HCT116 (cell line): ENCODE measurements around the gene PDE4B.

Source experiments
- EZH2phosphoT487 ChIP-seq: fragments of 200-600 bp; IDR thresholded peaks from 2 replicates; pipeline ENCODE4 v1.6.1; 2018; ENCODE audit warnings: antibody characterized with exemption, borderline replicate concordance
- FOSL1 ChIP-seq: IDR thresholded peaks from 2 replicates; pipeline ENCODE4 v1.6.1; 2012; ENCODE audit warnings: low read depth
- POLR2A ChIP-seq: IDR thresholded peaks from 2 replicates; pipeline ENCODE4 v1.7.0; 2011; ENCODE audit warnings: borderline replicate concordance; ENCODE audit not compliant: insufficient read depth, insufficient read length; ENCODE audit errors: extremely low read depth
- POLR2AphosphoS5 ChIP-seq: IDR thresholded peaks from 2 replicates; pipeline ENCODE4 v1.6.1; 2011; ENCODE audit warnings: mild to moderate bottlenecking, low read depth, low read length, moderate library complexity
- RAD21 ChIP-seq: IDR thresholded peaks from 2 replicates; pipeline ENCODE4 v1.6.1; 2012; ENCODE audit warnings: low read depth, mild to moderate bottlenecking
- SP1 ChIP-seq: IDR thresholded peaks from 2 replicates; pipeline ENCODE4 v1.6.1; 2012; ENCODE audit warnings: low read depth
- ZNF274 ChIP-seq: fragments of 200-500 bp; sonication (Bioruptor generic); IDR thresholded peaks from 2 replicates; pipeline ENCODE4 v1.6.1; 2014; ENCODE audit warnings: mild to moderate bottlenecking, low read depth, low read length, inconsistent platforms
- TF ChIP-seq, protein P1 (sequence below), 3 experiments: fragments of 200-600 bp in 1 of 3; sonication (generic) in 1 of 3; IDR thresholded peaks in 2 of 3; conservative IDR thresholded peaks in 1 of 3; 2 replicates each; pipeline ENCODE4 v1.5.1; 2012 to 2017; ENCODE audit warnings: low read depth in 2 of 3, low read length in 2 of 3, antibody characterized with exemption in 1 of 3, borderline replicate concordance in 1 of 3, control low read depth in 1 of 3, mild to moderate bottlenecking in 1 of 3, mixed read lengths in 1 of 3, mixed run types in 1 of 3, moderate library complexity in 1 of 3; ENCODE audit not compliant: insufficient read depth in 1 of 3
- TF ChIP-seq, protein P2 (sequence below): IDR thresholded peaks from 2 replicates; pipeline ENCODE4 v1.6.1; 2012
- TF ChIP-seq, protein P3 (sequence below): IDR thresholded peaks from 2 replicates; pipeline ENCODE4 v1.6.1; 2012; ENCODE audit warnings: low read depth
- TF ChIP-seq, protein P4 (sequence below): IDR thresholded peaks from 2 replicates; pipeline ENCODE4 v1.6.1; 2011; ENCODE audit warnings: mild to moderate bottlenecking, low read length, moderate library complexity; ENCODE audit not compliant: insufficient replicate concordance; ENCODE audit errors: extremely low read depth
- TF ChIP-seq, protein P5 (sequence below): IDR thresholded peaks from 2 replicates; pipeline ENCODE4 v1.6.1; 2012

DNA sequence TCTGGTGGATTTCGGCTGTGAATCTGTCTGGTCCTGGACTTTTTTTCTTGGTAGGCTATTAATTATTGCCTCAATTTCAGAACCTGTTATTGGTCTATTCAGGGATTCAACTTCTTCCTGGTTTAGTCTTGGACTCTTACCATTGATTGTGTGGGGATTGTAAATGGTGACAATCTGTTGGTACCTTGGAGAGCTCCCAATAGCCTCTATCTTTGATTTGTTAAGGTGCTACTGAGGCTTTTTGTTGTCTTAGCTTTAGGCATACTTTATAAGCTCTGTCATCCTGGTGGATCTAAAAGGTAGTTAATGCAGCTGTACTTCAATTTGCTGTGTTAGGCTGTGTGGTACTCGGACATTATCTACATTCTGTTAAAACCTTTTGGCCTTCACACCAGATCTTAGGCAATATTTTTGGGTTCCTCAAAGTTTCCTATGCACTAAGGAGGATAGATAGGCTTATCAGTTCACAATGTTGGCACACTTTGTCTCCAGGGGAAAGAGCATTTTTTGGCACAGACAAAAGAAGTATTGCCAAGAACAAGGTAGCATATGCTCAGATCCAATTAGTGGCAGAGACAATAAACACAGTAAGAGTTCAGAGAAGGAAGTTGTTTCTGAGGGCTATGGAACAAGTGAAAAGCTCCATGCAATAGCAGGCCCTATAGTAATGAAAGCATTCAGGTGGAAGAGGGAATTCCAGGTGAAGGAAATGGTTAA lies 230.4 kb downstream of the PDE4B start:
- TF ChIP-seq, protein P1, sequence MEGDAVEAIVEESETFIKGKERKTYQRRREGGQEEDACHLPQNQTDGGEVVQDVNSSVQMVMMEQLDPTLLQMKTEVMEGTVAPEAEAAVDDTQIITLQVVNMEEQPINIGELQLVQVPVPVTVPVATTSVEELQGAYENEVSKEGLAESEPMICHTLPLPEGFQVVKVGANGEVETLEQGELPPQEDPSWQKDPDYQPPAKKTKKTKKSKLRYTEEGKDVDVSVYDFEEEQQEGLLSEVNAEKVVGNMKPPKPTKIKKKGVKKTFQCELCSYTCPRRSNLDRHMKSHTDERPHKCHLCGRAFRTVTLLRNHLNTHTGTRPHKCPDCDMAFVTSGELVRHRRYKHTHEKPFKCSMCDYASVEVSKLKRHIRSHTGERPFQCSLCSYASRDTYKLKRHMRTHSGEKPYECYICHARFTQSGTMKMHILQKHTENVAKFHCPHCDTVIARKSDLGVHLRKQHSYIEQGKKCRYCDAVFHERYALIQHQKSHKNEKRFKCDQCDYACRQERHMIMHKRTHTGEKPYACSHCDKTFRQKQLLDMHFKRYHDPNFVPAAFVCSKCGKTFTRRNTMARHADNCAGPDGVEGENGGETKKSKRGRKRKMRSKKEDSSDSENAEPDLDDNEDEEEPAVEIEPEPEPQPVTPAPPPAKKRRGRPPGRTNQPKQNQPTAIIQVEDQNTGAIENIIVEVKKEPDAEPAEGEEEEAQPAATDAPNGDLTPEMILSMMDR (IDR thresholded peaks at IDR 0.05 in 2 of 3, conservative IDR thresholded peaks at IDR 0.05 in 1 of 3; ENCODE audit: borderline replicate concordance in 1 of 3, insufficient read depth in 1 of 3, low read depth in 2 of 3, low read length in 2 of 3): no peak
- TF ChIP-seq, protein P2, sequence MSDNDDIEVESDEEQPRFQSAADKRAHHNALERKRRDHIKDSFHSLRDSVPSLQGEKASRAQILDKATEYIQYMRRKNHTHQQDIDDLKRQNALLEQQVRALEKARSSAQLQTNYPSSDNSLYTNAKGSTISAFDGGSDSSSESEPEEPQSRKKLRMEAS: no peak
- TF ChIP-seq SP1 (no peak), FOSL1 (no peak), RAD21 (no peak), POLR2AphosphoS5 (no peak), POLR2A (no peak), EZH2phosphoT487 (no peak), ZNF274 (no peak)
- TF ChIP-seq, protein P3, sequence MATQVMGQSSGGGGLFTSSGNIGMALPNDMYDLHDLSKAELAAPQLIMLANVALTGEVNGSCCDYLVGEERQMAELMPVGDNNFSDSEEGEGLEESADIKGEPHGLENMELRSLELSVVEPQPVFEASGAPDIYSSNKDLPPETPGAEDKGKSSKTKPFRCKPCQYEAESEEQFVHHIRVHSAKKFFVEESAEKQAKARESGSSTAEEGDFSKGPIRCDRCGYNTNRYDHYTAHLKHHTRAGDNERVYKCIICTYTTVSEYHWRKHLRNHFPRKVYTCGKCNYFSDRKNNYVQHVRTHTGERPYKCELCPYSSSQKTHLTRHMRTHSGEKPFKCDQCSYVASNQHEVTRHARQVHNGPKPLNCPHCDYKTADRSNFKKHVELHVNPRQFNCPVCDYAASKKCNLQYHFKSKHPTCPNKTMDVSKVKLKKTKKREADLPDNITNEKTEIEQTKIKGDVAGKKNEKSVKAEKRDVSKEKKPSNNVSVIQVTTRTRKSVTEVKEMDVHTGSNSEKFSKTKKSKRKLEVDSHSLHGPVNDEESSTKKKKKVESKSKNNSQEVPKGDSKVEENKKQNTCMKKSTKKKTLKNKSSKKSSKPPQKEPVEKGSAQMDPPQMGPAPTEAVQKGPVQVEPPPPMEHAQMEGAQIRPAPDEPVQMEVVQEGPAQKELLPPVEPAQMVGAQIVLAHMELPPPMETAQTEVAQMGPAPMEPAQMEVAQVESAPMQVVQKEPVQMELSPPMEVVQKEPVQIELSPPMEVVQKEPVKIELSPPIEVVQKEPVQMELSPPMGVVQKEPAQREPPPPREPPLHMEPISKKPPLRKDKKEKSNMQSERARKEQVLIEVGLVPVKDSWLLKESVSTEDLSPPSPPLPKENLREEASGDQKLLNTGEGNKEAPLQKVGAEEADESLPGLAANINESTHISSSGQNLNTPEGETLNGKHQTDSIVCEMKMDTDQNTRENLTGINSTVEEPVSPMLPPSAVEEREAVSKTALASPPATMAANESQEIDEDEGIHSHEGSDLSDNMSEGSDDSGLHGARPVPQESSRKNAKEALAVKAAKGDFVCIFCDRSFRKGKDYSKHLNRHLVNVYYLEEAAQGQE: peak; percentile 74
- TF ChIP-seq, protein P4, sequence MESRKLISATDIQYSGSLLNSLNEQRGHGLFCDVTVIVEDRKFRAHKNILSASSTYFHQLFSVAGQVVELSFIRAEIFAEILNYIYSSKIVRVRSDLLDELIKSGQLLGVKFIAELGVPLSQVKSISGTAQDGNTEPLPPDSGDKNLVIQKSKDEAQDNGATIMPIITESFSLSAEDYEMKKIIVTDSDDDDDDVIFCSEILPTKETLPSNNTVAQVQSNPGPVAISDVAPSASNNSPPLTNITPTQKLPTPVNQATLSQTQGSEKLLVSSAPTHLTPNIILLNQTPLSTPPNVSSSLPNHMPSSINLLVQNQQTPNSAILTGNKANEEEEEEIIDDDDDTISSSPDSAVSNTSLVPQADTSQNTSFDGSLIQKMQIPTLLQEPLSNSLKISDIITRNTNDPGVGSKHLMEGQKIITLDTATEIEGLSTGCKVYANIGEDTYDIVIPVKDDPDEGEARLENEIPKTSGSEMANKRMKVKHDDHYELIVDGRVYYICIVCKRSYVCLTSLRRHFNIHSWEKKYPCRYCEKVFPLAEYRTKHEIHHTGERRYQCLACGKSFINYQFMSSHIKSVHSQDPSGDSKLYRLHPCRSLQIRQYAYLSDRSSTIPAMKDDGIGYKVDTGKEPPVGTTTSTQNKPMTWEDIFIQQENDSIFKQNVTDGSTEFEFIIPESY: no peak
- TF ChIP-seq, protein P5, sequence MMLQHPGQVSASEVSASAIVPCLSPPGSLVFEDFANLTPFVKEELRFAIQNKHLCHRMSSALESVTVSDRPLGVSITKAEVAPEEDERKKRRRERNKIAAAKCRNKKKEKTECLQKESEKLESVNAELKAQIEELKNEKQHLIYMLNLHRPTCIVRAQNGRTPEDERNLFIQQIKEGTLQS: no peak
